Central memory CD4-positive, alpha-beta T cell (primary cell): ENCODE results near the gene TPCN1.

ENCODE experiments used
- DNase-seq: peaks from one replicate; pipeline ENCODE4 v3.0.0; 2022

TPCN1 gene

DNA sequence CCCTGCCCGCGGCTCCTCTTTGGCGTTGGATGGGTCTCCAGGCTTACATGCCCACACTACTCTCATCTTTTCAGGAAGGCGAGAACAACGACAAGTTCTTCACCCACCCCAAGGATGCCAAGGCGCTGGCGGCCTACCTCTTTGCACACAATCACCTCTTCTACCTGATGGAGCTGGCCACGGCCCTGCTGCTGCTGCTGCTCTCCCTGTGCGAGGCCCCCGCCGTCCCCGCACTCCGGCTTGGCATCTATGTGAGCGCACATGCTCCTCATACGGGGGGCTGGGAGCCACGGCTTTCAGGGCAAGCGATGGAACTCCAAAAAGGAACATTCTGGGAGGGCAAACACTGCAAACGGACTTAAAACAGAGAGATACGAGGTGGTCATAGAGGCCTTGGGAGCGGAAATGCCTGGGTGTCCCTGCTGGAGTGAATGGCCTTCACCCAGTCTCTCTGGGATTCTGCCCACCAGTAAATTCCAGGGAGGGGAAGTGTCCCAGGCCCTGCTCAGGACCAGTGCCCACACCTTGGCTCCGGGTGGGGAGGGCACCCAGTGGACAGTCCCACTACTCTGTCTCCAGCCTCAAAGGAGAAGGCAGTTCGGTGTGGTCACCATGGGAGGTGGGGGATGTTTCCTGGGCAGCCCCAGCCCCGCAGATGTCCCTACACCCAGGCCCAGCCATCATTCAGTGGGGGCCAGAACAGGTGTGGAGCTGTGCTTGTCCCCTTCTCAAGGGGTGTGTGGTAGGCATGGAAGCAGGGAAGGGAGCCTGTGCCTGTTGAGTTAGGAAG lies 45.0 kb downstream of the TPCN1 start:
- no peak for DNase-seq

DNA sequence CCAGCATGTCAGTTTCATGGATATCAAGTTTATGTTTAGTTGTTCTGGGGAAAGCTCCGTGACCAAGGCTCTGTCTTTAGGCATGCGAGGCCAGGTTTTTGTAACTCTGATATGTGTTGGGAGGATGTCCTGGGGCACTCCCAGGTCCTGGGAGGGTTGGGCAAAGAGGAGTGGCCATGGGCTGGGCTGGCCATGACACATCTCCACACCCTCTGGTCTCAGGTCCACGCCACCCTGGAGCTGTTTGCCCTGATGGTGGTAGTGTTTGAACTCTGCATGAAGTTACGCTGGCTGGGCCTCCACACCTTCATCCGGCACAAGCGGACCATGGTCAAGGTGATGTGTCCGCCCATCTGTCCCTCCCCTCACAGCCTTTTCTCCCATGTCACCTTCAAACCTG lies 46.4 kb downstream of the TPCN1 start:
- DNase-seq: no peak

DNA sequence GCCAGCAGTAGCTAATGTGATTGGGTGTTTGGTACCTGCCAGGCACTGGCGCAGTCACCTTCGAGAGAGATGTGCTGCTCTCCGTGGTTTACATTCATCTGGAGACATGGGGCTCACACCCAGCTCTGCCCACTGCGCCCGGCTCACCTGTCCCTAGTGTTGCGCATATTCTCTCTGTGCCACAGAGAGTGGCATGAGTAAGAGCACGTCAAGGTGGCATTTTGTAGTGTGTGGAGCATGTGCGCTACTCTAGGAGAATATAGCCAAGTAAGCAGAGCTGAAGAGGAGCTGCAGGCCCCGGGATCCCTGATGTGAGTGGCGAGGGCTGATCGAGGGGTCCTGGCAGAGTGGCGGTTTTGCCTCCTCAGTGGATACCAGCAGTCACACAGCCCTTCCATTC lies 46.9 kb downstream of the TPCN1 start:
- DNase-seq: no peak

DNA sequence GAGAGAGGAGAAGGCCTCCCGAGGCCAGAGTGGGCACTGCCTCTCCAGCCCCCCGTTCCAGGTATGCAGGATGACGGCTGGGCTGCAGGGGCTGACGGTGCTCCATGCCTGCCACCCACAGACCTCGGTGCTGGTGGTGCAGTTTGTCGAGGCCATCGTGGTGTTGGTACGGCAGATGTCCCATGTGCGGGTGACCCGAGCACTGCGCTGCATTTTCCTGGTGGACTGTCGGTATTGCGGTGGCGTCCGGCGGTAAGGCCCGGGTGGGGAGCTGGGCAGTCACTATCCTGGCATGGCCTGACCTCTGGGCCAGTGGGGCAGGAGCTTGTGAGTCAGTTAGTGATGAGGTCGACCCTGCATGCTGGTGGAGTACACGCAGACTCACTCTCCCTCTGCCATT lies 47.4 kb downstream of the TPCN1 start:
- DNase-seq: no peak

DNA sequence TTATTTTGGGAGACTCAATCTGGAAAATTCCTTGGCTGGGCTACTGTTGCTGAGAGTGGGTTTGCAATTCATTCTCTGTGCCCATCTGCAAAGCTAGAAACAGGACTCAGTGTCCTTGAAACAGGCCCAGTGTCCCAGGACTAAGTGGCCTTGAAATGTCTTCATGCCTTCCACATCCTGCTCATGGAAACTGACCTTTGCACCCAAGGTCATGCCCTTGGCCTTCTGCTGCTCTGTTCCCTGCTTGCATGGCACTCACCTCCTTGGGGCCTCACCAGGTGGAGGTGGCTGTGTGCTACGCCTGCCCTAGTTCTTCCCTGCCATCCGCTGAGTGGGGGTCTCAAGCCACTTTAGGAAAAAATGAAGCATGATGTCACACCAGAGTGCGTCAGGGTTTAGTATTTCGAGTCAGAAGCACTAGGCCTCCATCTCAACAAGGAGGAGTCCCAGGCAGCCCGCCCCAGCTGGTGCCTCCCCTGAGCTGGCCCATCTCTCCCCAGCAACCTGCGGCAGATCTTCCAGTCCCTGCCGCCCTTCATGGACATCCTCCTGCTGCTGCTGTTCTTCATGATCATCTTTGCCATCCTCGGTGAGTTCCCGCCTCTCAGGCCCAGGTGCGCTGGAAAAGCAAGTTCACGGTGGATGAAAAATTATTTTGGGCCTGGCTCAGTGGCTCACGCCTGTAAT lies 48.1 kb downstream of the TPCN1 start:
- DNase-seq: no peak

DNA sequence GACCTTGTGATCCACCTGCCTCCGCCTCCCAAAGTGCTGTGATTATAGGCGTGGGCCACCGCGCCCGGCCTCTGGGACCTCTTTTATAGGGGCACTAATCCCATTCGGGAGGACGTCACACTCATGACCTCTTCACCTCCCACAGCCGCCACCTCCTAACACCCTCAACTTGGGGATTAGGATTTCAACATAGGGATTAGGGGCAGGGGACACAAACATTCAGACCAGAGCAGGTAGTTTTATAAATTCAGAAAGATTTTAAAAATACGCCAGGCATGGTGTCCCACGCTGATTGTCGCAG lies 49.4 kb downstream of the TPCN1 start:
- DNase-seq: no peak

DNA sequence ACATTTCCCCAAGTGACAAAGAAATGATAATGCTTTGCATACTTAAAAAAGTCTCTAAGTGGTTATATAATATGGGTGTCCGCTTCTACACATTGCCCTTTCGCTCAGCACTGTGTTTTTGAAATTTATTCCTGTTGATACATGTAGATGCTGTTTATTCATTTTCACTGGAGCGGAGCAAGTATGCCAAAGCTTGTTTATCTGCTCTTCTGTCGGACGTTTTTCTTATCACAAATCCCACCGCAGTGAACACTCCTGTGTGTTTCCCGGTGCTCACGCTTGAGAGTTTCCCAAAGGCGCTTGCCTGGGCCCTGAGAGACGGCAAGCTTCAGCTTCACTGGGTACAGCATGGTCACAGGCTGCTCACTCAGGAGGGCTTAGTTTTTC lies 50.2 kb downstream of the TPCN1 start:
- DNase-seq: no peak

DNA sequence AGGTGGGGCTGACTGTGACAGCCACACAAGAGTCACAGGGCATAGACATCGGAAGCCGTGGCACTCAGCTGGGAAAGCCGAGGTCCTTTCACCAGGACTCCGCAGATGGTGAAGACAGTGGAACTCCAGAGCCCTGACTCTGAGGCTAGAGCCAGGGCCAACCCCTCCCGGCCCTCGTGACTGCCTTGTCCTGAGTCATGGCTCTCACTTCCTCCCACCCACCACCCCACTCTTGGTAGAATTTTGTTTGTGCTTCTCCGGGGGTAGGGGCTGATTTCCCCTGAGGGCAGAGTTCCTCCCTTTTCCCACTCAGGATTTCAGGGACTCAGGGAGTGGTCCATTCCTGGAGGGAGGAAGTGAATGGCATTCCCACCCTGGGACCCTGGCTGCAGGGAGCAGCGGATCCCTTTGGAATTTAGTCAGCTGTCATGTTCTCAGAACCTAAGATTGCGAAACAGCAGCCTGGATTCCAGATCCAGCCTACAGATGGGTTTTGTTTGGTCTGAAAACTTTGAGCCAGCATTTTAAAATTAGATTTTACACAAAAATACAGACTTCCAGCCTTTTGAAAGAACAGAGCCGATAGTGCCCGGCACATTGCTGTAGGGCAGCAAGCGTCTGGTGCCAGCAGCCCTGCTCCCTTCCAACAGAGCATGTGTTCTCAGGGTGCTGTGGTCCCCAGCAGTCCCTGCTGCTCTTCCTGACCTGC lies 50.7 kb downstream of the TPCN1 start:
- DNase-seq: no peak

DNA sequence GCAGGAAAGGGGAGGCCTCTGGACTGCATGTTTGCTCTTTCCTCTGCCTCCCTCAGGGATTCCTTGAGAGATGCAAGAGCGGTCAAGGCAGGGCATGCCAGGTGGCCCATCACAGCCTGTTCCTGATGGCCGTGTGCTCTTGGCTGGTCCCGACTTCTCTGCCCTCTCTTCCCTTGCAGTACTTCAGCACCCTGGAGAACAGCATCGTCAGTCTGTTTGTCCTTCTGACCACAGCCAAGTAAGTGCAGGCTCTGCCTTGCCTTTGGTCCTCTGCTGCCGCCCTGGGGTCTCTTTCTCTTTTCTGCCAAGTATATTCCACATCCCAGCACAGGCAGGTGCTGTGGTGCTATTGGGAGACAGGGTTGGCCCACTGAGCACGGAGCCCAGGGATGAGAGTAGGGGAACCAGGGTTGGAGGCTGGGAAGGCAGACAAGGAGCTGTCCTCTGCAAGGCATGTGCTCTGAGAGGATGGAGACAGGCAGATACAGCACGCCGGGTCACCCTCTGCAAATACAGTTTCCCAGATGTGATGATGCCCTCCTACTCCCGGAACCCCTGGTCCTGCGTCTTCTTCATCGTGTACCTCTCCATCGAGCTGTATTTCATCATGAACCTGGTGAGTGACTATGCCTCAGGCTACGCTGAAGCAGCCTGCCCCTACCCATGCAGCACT lies 51.9 kb downstream of the TPCN1 start:
- no peak for DNase-seq

DNA sequence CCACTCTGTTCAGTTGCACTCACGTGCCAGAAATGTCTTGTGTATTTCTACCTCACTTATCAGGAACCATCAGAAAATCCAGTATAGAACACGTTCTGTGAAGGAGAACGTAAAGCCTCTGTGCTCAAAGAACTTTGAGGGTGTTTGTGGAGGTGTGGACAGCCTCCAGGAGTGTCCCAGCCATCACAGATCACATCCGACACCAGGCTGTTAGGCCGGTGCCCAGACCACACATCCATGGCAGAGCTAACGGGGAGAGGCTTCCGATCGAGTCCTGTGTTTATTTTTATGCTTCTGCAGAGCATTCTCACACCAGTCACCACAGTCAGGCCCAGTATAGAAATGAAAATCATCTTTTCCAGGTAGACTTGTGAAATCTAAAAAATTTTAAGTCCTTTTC lies 53.6 kb downstream of the TPCN1 start:
- no peak for DNase-seq

DNA sequence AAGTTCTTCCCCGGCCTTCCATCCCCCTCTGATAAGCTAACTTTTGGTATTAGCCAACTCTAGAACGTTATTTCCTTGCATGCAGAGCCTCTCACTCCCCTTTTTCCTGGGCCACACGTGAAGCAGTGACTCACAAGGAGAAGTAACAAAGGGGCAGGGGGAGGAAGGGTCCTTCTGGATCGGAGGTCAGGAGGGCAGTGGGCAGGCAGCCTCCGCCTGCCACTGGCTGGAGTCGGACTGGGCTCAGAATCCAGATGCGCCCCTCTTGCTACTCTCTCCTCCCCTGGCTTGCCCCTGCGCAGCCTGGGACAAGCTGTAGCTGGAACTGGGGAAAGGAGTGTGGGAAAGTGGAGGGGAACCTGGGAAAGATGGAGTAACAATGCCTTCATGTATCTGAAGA lies 55.0 kb downstream of the TPCN1 start:
- DNase-seq: no peak

DNA sequence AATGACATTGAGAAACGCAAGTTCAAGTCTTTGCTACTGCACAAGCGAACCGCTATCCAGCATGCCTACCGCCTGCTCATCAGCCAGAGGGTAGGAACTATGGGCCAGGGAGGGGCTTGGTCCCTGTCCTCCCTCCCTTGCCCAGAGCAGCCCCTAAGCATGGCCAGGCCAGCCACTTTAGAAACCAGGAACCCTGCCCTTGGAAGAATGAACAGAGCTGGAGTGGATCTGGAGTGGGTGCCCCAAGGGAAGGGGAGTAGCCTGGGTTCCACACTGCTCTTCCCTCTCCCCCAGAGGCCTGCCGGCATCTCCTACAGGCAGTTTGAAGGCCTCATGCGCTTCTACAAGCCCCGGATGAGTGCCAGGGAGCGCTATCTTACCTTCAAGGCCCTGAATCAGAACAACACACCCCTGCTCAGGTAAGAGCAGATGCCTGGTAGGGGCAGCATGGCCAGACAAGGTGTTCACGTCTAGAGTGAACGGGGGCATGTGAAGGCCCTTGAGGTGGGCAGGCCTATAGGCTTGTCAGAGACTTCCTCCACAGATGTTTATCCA lies 55.8 kb downstream of the TPCN1 start:
- DNase-seq: no peak

DNA sequence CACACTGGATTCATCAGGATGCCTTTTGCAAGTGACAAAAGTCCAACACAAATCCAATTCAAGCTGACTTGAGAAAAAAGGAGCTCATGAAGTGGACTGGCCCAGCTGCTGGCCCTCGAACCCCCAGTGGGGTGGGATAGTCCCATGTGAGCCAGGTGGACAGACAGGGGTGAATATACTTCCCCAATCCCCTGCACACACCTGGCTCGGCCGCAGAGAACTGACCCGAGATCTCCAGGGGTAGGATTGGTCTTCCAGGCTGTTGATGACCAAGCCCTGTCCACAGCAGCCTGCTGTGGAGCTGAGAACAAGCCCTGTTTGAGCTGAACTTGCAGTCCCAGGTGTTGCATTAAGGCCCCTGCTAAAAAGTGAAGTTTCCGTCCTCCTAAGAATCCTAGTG lies 56.2 kb downstream of the TPCN1 start:
- no peak for DNase-seq

DNA sequence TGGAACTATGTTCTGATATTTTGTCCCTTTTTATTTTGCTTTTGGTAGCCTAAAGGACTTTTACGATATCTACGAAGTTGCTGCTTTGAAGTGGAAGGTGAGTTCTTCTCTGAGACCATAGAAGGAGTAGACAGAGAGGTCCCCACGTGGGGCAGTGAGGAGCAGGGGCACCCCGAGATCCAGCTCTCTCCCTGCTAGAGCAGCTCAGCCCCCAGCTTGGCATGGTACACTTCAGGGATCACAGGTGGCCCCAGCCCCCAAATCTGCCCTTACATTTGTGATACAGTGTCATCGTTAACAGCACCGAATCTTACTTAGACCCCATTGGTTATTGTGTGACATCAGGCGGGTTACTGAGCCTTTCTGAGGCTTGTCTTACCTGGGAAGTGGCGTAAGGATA lies 56.9 kb downstream of the TPCN1 start:
- no peak for DNase-seq

DNA sequence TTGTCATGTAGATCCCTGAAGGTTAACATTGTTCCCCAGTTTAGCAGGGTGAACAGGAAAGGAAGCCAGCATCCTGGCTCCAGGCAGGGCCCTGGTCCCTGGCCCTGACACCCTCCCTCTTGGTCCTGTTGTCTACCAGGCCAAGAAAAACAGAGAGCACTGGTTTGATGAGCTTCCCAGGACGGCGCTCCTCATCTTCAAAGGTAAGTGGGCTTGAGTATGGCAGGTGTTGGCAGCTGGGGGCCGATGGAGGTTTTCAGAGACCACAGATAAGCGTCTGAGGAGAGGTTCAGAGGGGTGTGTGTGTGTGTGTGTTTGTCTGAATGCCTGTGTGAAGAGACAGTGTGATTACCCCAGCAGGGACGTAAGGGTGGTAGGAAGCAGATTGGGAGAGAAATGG lies 57.4 kb downstream of the TPCN1 start:
- DNase-seq: no peak

DNA sequence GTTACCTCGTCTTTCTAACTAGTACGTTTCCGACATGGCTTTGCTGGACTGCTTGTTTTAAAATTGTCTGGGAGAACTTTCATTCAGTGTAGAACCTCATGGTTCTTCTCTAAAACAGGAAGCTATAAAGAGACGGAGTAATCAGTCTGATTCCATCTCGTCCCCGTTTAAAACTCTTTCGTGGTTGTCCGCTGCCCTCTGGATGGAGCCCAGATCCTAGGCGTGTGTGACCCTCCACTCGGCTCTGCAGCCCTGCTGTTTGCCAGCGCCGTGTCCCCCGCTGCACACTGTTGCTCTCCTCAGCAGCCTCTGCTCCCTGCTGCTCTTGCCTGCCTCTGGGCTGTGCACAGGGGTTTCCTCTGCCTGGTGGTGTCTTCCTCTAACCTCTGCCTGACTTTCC lies 63.5 kb downstream of the TPCN1 start:
- no peak for DNase-seq

DNA sequence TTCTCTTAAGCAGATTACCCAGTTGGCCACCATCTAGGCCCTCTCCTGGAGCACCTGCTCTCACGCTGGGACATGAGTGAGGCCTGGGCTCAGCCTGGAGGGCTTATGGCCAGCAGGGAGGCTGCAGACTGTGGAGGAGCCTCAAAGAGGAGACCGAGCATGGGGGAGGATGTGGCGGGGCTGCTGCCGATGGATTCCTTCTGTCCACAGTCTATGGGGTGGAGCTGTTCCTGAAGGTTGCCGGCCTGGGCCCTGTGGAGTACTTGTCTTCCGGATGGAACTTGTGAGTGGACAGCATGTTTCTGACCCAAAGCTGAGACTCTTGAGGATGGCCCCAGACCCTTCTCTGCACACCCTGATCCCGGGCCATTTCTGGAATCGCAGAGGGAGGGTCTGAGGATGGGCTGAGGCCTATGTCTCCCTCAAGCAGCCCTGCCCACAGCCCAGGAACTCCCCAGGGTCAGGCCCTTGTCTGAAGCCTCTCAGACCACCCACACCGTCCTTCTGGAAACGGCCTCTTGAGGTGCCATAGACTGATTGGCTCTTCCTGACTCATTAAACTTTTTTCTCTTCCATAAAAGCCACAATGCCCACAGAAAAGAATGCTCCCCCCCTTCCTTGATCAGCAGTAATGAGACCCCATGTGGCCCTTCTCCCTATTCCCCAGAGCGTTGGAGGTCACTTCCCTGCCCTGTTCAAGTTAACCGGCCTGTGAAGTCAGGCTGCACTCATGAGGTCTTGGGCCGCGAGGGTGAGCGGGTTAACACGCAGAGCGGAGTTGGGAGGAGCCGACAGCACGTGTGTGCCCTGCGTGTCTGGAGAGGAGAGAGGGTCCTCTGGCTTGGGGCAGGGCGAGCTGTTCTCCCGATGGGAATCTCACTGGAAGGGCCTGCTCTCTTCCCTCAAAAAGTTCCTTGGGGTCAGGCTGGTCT lies 64.7 kb downstream of the TPCN1 start:
- DNase-seq: no peak

DNA sequence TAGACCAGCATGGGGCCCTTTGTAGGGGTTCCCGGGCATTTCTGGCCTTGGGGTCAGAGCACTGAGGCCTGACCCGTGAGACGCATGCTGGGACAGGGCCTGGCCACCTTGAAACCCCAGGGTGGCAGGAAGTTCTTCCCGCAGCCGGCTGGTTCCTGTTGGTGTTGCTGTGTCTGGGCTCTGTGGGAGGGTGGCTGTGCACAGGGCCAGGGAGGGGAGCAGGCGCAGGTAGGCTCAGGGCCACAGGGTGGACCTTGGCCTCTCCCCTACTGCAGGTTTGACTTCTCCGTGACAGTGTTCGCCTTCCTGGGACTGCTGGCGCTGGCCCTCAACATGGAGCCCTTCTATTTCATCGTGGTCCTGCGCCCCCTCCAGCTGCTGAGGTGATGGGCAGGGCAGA lies 65.4 kb downstream of the TPCN1 start:
- DNase-seq: no peak

DNA sequence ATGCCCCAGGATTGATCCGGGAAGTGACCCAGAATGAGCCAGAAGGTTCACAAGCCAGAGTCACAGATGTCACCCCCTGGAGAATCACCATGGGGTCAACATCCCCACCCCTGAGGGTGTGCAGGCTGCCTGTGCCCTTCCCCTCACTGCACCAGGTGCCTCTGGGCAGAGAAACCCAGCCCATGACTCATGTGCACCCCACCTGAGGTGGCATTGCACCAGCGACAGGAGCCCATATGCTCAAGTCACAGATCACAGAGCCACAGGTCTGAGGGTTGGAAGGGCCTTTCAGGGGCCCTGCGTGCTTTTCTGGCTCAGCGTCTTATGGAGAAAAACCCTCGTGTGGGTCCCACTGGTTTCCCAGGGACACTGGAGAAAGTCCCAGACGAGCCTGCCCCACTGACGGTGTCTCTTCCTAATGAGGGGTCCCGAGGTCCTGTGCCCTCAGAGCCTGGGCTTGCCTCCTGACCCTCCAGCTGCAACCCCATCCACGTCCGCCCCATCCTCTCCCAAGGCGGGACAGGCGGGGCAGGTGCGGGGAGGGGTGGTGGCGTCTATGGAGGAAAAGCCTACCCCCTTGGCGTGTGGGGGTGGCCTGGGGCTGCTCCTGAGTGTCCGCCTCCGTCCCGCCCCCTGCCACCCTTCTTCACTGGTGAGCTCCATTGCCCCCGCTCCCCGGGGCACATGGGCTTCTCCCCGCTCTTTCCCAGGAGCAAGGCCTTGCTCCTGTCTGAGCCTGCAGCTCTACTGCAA lies 66.1 kb downstream of the TPCN1 start:
- DNase-seq: no peak

DNA sequence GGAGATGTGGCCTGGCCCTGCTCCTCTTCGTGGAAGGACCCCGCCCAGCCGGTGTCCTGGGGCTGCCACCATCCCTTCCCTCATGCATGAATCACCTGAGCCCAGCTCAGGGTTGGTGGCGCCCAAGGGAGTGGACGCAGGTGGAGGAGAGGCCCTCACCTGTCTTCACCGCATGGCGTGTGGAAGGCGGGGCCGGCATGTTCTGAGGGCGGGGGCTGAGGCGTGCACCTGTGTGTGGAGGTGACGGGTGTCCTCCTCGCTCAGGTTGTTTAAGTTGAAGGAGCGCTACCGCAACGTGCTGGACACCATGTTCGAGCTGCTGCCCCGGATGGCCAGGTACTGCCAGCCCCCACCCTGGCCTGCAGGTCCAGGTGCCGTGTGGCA lies 66.6 kb downstream of the TPCN1 start:
- no peak for DNase-seq

DNA sequence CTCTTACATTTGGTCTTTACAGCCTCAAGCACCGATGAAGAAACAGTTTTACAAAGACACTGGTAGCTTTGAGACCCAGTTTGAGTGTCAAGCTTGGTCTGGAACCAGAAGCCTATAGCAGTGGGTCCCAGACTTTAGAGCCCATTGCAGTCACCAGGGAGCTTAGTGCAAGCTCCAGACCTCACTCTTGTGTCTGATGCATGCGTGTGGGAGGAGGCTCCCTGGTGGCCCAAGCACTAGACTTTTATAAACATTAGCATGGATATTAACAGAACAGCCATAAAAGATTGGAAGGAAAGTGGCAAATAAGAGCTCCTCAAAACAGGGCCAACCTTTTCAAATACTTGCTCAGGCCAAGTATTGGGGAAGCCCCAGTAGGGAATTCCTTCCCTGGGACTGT lies 68.1 kb downstream of the TPCN1 start:
- DNase-seq: no peak

DNA sequence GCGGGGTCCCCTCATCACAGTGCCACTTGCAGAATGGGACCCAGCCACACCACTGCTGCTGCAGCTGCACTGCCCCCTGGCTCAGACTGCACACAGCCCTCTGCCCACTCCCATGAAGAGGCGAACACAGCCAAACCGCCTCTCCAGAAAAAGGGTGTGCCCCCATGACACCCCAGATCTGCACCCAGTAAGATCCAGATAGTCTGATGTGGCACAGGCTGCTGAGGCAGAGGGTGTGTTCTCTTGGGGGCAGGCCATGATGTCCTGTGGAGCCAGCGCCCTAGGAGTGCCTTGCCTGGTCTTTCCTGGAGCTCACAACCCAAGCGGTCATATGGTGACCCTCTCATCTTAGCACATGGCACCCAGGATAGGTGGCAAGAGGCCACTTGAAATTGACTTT lies 69.2 kb downstream of the TPCN1 start:
- DNase-seq: no peak
